ENCODE data around the gene NLRP9.

Gene NLRP9

DNA sequence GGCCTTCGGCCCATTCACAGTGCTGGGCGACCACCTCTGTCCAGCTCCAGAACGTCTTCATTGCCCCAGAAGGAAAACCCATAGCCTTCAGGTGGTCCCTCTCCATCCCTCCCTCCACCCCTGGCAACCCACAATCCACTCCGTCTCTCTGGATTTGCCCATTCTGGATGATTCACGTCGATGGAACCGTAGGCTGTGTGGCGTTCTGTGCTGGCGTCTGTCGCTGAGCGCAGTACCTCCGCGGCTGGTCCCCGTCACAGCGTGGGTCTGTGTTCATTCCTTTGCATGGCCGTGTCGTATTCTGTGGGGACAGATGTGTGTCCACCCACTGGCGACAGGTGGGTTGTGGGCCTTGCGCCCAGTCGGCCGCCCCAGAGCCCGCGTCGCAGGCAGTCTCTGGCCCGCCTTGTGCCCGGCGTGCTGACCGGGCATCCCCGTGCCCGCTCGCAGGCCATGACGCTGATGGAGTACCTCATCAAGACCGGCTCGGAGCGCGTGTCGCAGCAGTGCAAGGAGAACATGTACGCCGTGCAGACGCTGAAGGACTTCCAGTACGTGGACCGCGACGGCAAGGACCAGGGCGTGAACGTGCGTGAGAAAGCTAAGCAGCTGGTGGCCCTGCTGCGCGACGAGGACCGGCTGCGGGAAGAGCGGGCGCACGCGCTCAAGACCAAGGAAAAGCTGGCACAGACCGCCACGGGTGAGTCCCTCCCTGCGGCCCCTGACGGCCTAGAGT is 53.1 kb downstream of the NLRP9 start:
- no peak overlapping the region for H3K9ac ChIP-seq (ENCODE audit: low read length)
- no peak overlapping the region for H3K27ac ChIP-seq (ENCODE audit: low read length)

GRCh38 chr19:55683449-55684261 is 54.5 kb downstream of the NLRP9 start:
- no peak overlapping the region for H3K27ac ChIP-seq (ENCODE audit: low read length)
- H3K27me3 ChIP-seq (ENCODE audit: control insufficient read depth, insufficient read depth, low read length), result no peaks in the 10 kb centered on the region
- no peak overlapping the region for H3K9ac ChIP-seq (ENCODE audit: low read length)
- no peak overlapping the region for H3K4me3 ChIP-seq (ENCODE audit: low read length)
- peaks cover 41% of the 10 kb centered on the region for H3K36me3 ChIP-seq (ENCODE audit: control insufficient read depth, low read depth, low read length)
- no peaks in the 10 kb centered on the region for H3K9me3 ChIP-seq (ENCODE audit: control insufficient read depth, low read depth, low read length)
- no peaks in the 10 kb centered on the region for H3K4me1 ChIP-seq (ENCODE audit: control insufficient read depth, low read depth, low read length)

More for the DNA sequence above, 53.1 kb downstream of the NLRP9 start:
- no peaks in the 10 kb centered on the region for H3K9me3 ChIP-seq (ENCODE audit: control insufficient read depth, low read depth, low read length)
- no peak overlapping the region for H3K4me3 ChIP-seq (ENCODE audit: low read length)
- H3K36me3 ChIP-seq (ENCODE audit: control insufficient read depth, low read depth, low read length), result peaks cover 40% of the 10 kb centered on the region
- no peaks in the 10 kb centered on the region for H3K4me1 ChIP-seq (ENCODE audit: control insufficient read depth, low read depth, low read length)
- no peaks in the 10 kb centered on the region for H3K27me3 ChIP-seq (ENCODE audit: control insufficient read depth, insufficient read depth, low read length)

DNA sequence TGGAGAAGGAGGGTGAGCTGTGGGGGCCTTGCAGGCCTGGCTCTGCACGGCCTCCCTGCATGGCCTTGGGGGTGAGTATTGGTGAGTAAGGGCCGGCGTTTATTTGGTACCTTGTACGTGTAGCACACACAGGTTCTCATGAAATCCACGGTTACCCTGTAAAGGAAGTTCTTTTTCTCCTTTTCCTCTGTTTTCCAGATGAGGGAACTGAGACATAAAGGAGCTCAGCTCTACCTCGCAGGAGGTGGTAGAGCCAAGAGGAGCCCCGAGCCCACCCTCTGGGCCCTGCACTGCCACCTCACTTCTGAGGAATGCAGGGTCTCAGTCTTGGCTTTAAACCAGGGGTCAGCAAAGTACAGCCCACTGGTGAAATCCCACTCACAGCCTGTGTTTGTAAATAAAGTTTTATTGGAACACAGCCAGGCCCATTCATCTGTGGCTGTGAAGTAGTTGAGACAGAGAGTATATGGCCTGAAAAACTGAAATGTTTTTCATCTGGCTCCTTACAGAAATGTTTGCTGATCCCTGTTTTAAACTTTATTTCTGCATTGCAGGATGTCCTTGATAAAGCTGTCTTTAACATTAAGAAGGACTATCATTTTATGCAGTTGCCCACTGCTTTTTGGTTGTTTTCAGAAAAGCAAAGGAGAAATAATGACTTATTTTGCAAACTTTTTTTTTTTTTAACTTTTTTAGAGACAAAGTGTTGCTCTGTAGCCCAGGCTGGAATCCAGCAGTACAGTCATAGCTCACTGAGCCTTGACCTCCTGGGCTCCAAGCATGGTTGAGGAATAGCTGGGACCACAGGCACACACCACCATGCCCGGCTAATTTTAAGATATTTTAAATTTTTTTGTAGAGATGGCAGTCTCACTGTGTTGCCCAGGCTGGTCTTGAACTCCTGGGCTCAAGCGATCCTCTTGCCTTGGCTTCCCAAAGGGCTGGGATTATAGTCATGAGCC is 56.8 kb downstream of the NLRP9 start:
- Histone ChIP-seq H3K9me3 (ENCODE audit: control insufficient read depth, low read depth, low read length) (no peaks in the 10 kb centered on the region), H3K4me3 (ENCODE audit: low read length) (no peak overlapping the region), H3K27ac (ENCODE audit: low read length) (no peak overlapping the region), H3K36me3 (ENCODE audit: control insufficient read depth, low read depth, low read length) (peaks cover 46% of the 10 kb centered on the region), H3K9ac (ENCODE audit: low read length) (no peak overlapping the region), H3K4me1 (ENCODE audit: control insufficient read depth, low read depth, low read length) (peaks cover under 1% of the 10 kb centered on the region), H3K27me3 (ENCODE audit: control insufficient read depth, insufficient read depth, low read length) (no peaks in the 10 kb centered on the region)

- Histone ChIP-seq H3K27me3 (ENCODE audit: control insufficient read depth, insufficient read depth, low read length) (no peaks in the 10 kb centered on the region), H3K36me3 (ENCODE audit: control insufficient read depth, low read depth, low read length) (peaks cover 41% of the 10 kb centered on the region), H3K9ac (ENCODE audit: low read length) (no peak overlapping the region), H3K4me3 (ENCODE audit: low read length) (no peak overlapping the region), H3K9me3 (ENCODE audit: control insufficient read depth, low read depth, low read length) (no peaks in the 10 kb centered on the region), H3K4me1 (ENCODE audit: control insufficient read depth, low read depth, low read length) (peaks cover 8% of the 10 kb centered on the region), H3K27ac (ENCODE audit: low read length) (no peak overlapping the region)
These were observed 57.7 kb downstream of the NLRP9 start for GRCh38 chr19:55680339-55681130.

DNA sequence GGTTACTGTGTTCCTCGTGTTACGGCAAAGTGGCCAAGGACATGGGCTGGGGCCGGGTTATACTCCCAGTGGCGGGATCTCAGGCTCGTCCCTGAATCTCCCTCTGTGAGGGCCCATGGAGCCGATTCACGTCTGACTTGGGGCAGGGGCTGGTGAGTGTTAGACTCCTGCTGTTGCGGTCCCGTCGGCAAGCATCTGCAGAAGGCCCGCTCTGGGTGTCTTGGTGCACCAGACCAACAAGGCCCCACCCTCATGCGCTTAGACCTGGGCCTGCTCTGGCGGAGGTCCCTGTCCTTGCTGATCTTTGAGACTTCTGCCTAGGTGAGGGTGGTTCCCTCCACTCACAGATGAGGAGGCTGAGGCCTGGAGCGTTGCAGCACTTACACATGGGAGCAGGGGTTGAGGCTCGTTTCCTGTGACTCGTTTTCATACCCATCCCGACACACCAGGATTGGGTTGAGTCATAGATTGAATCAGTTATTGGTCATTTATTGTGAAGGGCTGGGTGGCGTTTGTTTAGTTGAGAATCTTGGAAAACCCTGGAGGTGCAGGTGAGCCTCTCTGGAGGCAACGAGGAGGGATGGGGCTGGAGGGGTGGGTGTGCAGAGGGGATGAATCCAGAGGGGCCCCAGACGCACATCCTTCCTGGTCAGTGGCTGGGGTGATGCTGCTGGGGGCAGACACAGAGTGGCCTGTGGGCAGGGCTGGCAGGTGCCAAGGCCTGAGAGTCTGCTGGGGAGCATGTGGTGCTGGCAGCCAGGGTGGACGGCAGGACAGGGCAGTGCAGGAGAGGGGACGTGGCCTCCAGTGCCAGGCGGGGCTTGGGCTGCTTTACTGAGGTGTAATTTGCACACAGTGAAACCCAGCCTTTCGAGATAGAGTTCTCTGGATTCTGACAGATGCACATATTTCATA is 58.6 kb downstream of the NLRP9 start:
- H3K27ac ChIP-seq (ENCODE audit: low read length), result no peak overlapping the region
- H3K27me3 ChIP-seq (ENCODE audit: control insufficient read depth, insufficient read depth, low read length), result no peaks in the 10 kb centered on the region
- peaks cover 8% of the 10 kb centered on the region for H3K4me1 ChIP-seq (ENCODE audit: control insufficient read depth, low read depth, low read length)
- no peak overlapping the region for H3K9ac ChIP-seq (ENCODE audit: low read length)
- no peaks in the 10 kb centered on the region for H3K9me3 ChIP-seq (ENCODE audit: control insufficient read depth, low read depth, low read length)
- H3K4me3 ChIP-seq (ENCODE audit: low read length), result no peak overlapping the region
- peaks cover 38% of the 10 kb centered on the region for H3K36me3 ChIP-seq (ENCODE audit: control insufficient read depth, low read depth, low read length)

GRCh38 chr19:55678121-55678671 is 60.0 kb downstream of the NLRP9 start:
- Histone ChIP-seq H3K9me3 (ENCODE audit: control insufficient read depth, low read depth, low read length) (no peaks in the 10 kb centered on the region), H3K27me3 (ENCODE audit: control insufficient read depth, insufficient read depth, low read length) (no peaks in the 10 kb centered on the region), H3K4me1 (ENCODE audit: control insufficient read depth, low read depth, low read length) (peaks cover 10% of the 10 kb centered on the region), H3K9ac (ENCODE audit: low read length) (no peak overlapping the region), H3K4me3 (ENCODE audit: low read length) (no peak overlapping the region), H3K27ac (ENCODE audit: low read length) (no peak overlapping the region), H3K36me3 (ENCODE audit: control insufficient read depth, low read depth, low read length) (peaks cover 30% of the 10 kb centered on the region)

- H3K27ac ChIP-seq (ENCODE audit: low read length), result no peak overlapping the region
- no peak overlapping the region for H3K4me3 ChIP-seq (ENCODE audit: low read length)
- H3K4me1 ChIP-seq (ENCODE audit: control insufficient read depth, low read depth, low read length), result peaks cover 12% of the 10 kb centered on the region
- no peak overlapping the region for H3K9ac ChIP-seq (ENCODE audit: low read length)
- no peaks in the 10 kb centered on the region for H3K27me3 ChIP-seq (ENCODE audit: control insufficient read depth, insufficient read depth, low read length)
- no peaks in the 10 kb centered on the region for H3K9me3 ChIP-seq (ENCODE audit: control insufficient read depth, low read depth, low read length)
- peaks cover 30% of the 10 kb centered on the region for H3K36me3 ChIP-seq (ENCODE audit: control insufficient read depth, low read depth, low read length)
These were observed 60.6 kb downstream of the NLRP9 start for GRCh38 chr19:55677572-55678028.

DNA sequence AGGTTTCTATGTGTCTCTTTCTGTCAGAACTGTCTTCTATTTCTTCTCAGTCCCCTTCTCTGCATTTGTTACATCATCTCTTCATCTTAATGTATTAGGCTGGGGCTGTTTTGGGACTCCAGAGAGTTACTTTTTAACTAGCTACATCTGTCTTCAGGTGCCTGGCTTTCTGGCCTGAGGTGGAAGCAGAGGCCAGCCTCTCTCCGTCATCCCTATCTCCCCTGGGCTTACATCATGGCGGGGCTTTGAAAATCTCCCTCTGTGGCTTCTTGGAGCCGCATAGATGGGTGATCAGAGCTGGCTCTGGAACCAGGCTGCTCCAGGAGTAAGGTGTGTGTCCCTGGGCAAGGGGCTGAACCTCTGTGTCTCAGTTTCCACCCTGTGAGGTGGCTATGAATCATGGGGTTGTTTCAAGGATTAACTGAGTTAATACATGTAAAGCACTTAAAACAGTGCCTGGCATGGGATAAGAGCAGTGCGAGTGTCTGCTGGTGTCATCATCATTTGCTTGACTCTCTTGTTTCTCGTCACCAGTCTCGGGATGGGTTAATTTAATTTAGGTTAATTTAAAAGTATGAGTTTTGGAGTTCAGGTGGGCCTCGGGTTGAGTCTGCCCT is 61.2 kb downstream of the NLRP9 start:
- Histone ChIP-seq H3K27me3 (ENCODE audit: control insufficient read depth, insufficient read depth, low read length) (no peaks in the 10 kb centered on the region), H3K36me3 (ENCODE audit: control insufficient read depth, low read depth, low read length) (peaks cover 28% of the 10 kb centered on the region), H3K4me3 (ENCODE audit: low read length) (no peak overlapping the region), H3K4me1 (ENCODE audit: control insufficient read depth, low read depth, low read length) (peaks cover 17% of the 10 kb centered on the region), H3K9ac (ENCODE audit: low read length) (no peak overlapping the region), H3K9me3 (ENCODE audit: control insufficient read depth, low read depth, low read length) (no peaks in the 10 kb centered on the region), H3K27ac (ENCODE audit: low read length) (no peak overlapping the region)

GRCh38 chr19:55676383-55676782 is 61.8 kb downstream of the NLRP9 start:
- H3K27ac ChIP-seq (ENCODE audit: low read length), result no peak overlapping the region
- H3K27me3 ChIP-seq (ENCODE audit: control insufficient read depth, insufficient read depth, low read length), result no peaks in the 10 kb centered on the region
- H3K4me1 ChIP-seq (ENCODE audit: control insufficient read depth, low read depth, low read length), result peaks cover 18% of the 10 kb centered on the region
- H3K9ac ChIP-seq (ENCODE audit: low read length), result peak overlapping the region; percentile 82
- H3K36me3 ChIP-seq (ENCODE audit: control insufficient read depth, low read depth, low read length), result peaks cover 26% of the 10 kb centered on the region
- peak overlapping the region; percentile 92 for H3K4me3 ChIP-seq (ENCODE audit: low read length)
- H3K9me3 ChIP-seq (ENCODE audit: control insufficient read depth, low read depth, low read length), result no peaks in the 10 kb centered on the region

Data from iPS-18a (cell line).